A673 (cell line): ENCODE measurements around the gene SDK1. TPM values are rescaled to one million over a fixed set of nuclear protein-coding genes. Genes with fewer than 3 reads are reported as not detected.

Source experiments
- BruUV-seq: library from RNA; stranded (reverse); fragments of 400-500 nt; replicated peaks from 2 replicates; lab custom pipeline; 2021; lab: Mats Ljungman, UMichigan
- CTCF ChIA-PET: fragments of 300-600 bp; sonication (Branson Sonifier 250); formaldehyde crosslinking; loops from one replicate; lab custom pipeline; 2022; ENCODE audit warnings: antibody characterized with exemption; lab: Charles Lee
- POLR2A ChIA-PET: fragments of 300-600 bp; sonication (Branson Sonifier 250); formaldehyde crosslinking; loops from one replicate; lab custom pipeline; 2022; ENCODE audit warnings: antibody characterized with exemption; ENCODE audit not compliant: low non-redundant PET; lab: Charles Lee
- DNase-seq: peaks from one replicate; pipeline ENCODE4 v3.0.0-alpha.2; 2015; ENCODE audit warnings: low spot score
- H3K27ac ChIP-seq: fragments of 200-600 bp; sonication (generic); 2 replicates; pipeline ENCODE4 v1.5.1; 2016; ENCODE audit warnings: mixed run types, low read depth, mild to moderate bottlenecking, mixed read lengths, antibody characterized with exemption, low read length; ENCODE audit not compliant: poor library complexity, severe bottlenecking
- H3K27me3 ChIP-seq: fragments of 200-600 bp; sonication (generic); replicated peaks from 2 replicates; pipeline ENCODE4 v1.6.1; 2017; ENCODE audit warnings: mixed run types, low read depth, mild to moderate bottlenecking, mixed read lengths, antibody characterized with exemption, low read length; ENCODE audit not compliant: insufficient read depth, poor library complexity
- H3K36me3 ChIP-seq: fragments of 200-600 bp; sonication (generic); 2 replicates; pipeline ENCODE4 v1.6.1; 2016; ENCODE audit warnings: mixed run types, mild to moderate bottlenecking, mixed read lengths, antibody characterized with exemption, low read length; ENCODE audit not compliant: insufficient read depth, poor library complexity, severe bottlenecking
- H3K4me1 ChIP-seq: fragments of 200-600 bp; sonication (generic); 2 replicates; pipeline ENCODE4 v1.6.1; 2017; ENCODE audit warnings: mixed run types, mild to moderate bottlenecking, mixed read lengths, antibody characterized with exemption, low read length; ENCODE audit not compliant: insufficient read depth, poor library complexity, severe bottlenecking
- H3K4me3 ChIP-seq: fragments of 200-600 bp; sonication (generic); 2 replicates; pipeline ENCODE4 v1.5.1; 2016; ENCODE audit warnings: low read depth, mixed run types, mild to moderate bottlenecking, mixed read lengths, low read length; ENCODE audit not compliant: poor library complexity, severe bottlenecking
- H3K9me3 ChIP-seq: fragments of 200-600 bp; sonication (generic); 2 replicates; pipeline ENCODE4 v1.6.1; 2016; ENCODE audit warnings: mixed run types, low read depth, mild to moderate bottlenecking, mixed read lengths, antibody characterized with exemption, low read length; ENCODE audit not compliant: poor library complexity, severe bottlenecking
- CTCF ChIP-seq: fragments of 300-800, 200-600 bp; sonication (generic); conservative IDR thresholded peaks from 2 replicates; pipeline ENCODE4 v1.5.1; 2017; ENCODE audit warnings: low read depth, mild to moderate bottlenecking, antibody characterized with exemption, low read length, moderate library complexity, mixed read lengths
- EZH2 ChIP-seq: fragments of 200-600 bp; sonication (generic); IDR thresholded peaks from 2 replicates; pipeline ENCODE4 v1.6.1; 2017; ENCODE audit warnings: borderline replicate concordance, low read depth, mild to moderate bottlenecking, mixed read lengths, antibody characterized with exemption, low read length; ENCODE audit not compliant: poor library complexity, severe bottlenecking
- intact Hi-C: fragments of 100-400 bp; cut with micrococcal nuclease; formaldehyde crosslinking; loops from one replicate; pipeline ENCODE4 v1.10.0; 2022; ENCODE audit not compliant: unreplicated experiment
- total RNA-seq: library from RNA; stranded (reverse); gene quantifications from 2 replicates; pipeline ENCODE4 v1.2.3, GENCODE V29; 2021

SDK1 gene
- total RNA-seq, 1 experiment from 2014 or later = 14.7 TPM

GRCh38 chr7:3573151-3573550, 272.1 kb downstream of the SDK1 start:
- intact Hi-C loops = no loop called here
- Histone ChIP-seq H3K36me3 (no peaks in the 10 kb centered on the region), H3K9me3 (no peaks in the 10 kb centered on the region), H3K27ac (no peak overlapping the region), H3K4me3 (no peak overlapping the region), H3K4me1 (no peaks in the 10 kb centered on the region), H3K27me3 (no peaks in the 10 kb centered on the region)
- CTCF ChIA-PET = no interaction called here
- POLR2A ChIA-PET = no interaction called here
- TF ChIP-seq CTCF (no peak), EZH2 (no peak)
- BruUV-seq = no TSS peak
- DNase-seq = no peak

GRCh38 chr7:3574386-3574785, 273.3 kb downstream of the SDK1 start:
- BruUV-seq = no TSS peak
- TF ChIP-seq EZH2 = no peak
- TF ChIP-seq CTCF = no peak
- H3K27ac ChIP-seq = no peak overlapping the region
- H3K4me3 ChIP-seq = no peak overlapping the region
- no peaks in the 10 kb centered on the region for H3K4me1 ChIP-seq
- intact Hi-C loops = no loop called here
- ChIA-PET CTCF (no interaction called here), POLR2A (no interaction called here)
- no peak for DNase-seq
- H3K36me3 ChIP-seq = no peaks in the 10 kb centered on the region
- H3K27me3 ChIP-seq = no peaks in the 10 kb centered on the region
- H3K9me3 ChIP-seq = no peaks in the 10 kb centered on the region

- H3K27ac ChIP-seq = no peak overlapping the region
- H3K4me1 ChIP-seq = no peaks in the 10 kb centered on the region
- CTCF ChIA-PET = no interaction called here
- intact Hi-C loops = no loop called here
- no peaks in the 10 kb centered on the region for H3K9me3 ChIP-seq
- H3K4me3 ChIP-seq = no peak overlapping the region
- no peak for TF ChIP-seq EZH2
- no peak for TF ChIP-seq CTCF
- H3K36me3 ChIP-seq = no peaks in the 10 kb centered on the region
- POLR2A ChIA-PET = no interaction called here
- H3K27me3 ChIP-seq = no peaks in the 10 kb centered on the region
- DNase-seq = no peak
- BruUV-seq = no TSS peak
Measured at GRCh38 chr7:3575753-3576531, 274.9 kb downstream of the SDK1 start.
